Nucleus accumbens (tissue), 56 donors: ENCODE results near the gene MYCL.
A peak's percentile ranks its signal among the peaks of the same experiment; 100 is the strongest.

Experiments used
- DNase-seq, 56 donors: peaks; one replicate each; lab custom pipeline; 2025; lab: John Stamatoyannopoulos, UW

Gene MYCL

DNA sequence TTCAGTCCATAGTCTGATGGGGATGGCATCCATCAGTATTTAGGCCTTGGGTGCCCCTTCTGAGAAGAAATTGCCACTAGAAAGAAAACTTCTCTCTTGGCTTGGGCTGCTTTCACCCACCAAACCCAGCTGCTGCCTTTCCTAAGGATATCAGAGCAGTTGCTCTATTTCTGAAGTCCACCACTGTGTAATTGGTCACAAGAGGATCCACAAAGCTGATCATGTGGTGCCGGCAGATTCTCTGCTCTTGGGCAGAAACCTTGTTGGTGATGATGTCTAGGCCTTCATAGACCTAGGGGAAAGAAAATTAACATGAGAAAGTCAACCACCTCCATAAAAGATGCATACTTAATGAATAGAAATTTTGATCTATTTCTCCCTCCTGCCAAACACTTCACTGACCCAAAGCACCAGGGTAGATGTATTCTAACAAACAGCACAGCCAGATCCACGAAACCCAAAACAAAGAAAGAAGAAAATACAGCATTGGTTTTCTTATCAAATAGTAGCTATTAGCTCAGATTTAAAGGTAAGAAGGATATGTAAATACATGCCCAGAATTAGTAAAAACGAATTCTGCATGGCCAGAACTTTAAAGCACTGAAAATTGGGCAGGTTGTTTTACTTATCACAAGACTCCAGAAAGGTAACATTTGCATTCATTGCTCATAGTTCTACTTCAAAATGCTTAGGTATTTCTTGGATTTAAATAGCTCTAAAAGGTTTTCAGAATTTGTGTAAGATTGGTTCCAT lies 44.4 kb downstream of the MYCL start:
- DNase-seq, result no peak

DNA sequence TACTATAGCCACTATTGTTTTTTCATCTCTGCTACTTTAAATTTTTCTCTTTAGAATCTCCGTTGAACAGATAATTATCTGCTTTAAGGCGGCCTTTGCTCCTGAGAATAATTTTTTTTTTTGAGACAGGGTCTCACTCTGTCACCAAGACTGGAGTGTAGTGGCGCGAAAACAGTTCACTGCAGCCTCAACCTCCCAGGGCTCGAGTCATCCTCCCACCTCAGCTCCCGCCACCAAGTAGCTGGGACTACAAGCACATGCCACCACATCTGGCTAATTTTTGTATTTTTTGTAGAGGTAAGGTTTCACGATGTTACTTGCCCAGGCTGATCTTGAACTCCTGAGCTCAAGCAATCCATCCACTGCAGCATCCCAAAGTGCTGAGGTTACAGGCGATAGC lies 47.0 kb downstream of the MYCL start:
- DNase-seq, result no peak

DNA sequence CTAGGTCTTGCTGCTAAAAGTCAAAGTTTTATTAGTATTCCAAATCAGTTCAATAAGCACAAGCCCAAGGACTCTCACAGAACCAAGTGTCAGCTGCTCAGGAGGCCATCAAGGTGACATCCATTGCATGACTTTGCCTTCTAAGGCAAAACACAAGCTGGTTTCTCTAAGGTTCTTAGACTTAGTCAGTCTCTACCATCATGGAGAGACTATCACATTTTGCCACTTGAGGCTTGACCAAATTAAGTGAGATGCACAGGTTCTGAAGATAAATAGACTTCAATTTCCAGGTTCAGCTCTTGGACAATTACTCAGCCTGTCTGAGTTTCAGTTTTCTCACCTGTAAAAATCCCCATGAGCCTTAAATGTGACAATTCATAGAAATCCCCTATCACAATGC lies 47.4 kb downstream of the MYCL start:
- no peak for DNase-seq

DNA sequence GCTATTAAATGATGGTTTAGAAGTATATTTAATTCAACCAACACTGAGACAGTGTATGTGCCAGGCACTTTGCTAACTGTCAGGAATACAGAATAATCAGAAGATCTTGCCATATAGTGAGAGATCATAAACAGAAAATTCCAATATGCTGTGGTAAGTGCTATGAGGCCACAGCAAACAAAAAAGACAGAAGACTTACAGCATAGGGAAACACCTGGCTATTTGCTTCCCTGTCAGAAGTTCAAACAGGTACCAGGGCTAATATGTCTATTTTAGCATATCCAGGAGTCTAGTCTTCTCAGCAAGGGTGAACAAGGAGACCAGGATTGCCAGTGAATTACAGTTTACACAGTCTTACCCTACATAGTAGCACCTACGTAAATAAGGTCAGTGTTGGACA lies 48.8 kb downstream of the MYCL start:
- no peak for DNase-seq

GRCh38 chr1:39852214-39852791 lies 49.4 kb downstream of the MYCL start:
- no peak for DNase-seq

GRCh38 chr1:39850606-39851216 lies 51.0 kb downstream of the MYCL start:
- DNase-seq, result no peak

GRCh38 chr1:39849203-39849602 lies 52.5 kb downstream of the MYCL start:
- no peak for DNase-seq

GRCh38 chr1:39847940-39848339 lies 53.8 kb downstream of the MYCL start:
- DNase-seq, result no peak

- DNase-seq, result no peak
These were observed 54.9 kb downstream of the MYCL start for GRCh38 chr1:39846796-39847195.

GRCh38 chr1:39845569-39846566 lies 55.8 kb downstream of the MYCL start:
- peak in 52 of 56 donors; percentile 6 to 82 (median 55) for DNase-seq
